Measurements from ENCODE around the gene KLRC3.
"Not testable (repeated sequence)": the region's sequence is repeated elsewhere in the genome, so short reads cannot be mapped to it uniquely, and the experiment has no call there.

Gene KLRC3

GRCh38 chr12:10368206-10369171 lies 51.9 kb downstream of the KLRC3 start:
- DNase-seq: no peak

- DNase-seq: not testable (repeated sequence)
Observed at GRCh38 chr12:10367714-10368113, 52.7 kb downstream of the KLRC3 start.

DNA sequence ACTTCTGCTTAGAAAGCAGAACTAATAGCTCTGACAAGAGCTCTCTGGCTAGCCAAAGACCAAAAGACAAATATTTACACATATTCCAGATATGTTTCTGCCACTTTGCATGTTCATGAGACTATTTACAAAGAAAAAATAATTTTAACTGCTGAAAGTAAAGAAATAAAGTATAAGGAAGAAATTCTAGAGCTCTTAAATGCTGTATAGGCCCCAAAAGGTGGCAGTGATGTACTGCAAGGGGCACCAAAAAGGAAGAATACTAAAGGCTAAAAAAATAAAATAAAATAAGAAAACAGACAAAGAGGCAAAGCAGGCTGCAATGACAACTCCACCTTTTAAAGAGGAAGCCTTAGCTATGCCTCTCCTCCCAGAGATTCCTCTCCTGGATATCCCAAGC lies 53.5 kb downstream of the KLRC3 start:
- DNase-seq: no peak

- no peak for DNase-seq
Observed at GRCh38 chr12:10365696-10366405, 54.5 kb downstream of the KLRC3 start.

- peak; percentile 79 for DNase-seq
Observed at GRCh38 chr12:10364815-10365622, 55.4 kb downstream of the KLRC3 start.

DNA sequence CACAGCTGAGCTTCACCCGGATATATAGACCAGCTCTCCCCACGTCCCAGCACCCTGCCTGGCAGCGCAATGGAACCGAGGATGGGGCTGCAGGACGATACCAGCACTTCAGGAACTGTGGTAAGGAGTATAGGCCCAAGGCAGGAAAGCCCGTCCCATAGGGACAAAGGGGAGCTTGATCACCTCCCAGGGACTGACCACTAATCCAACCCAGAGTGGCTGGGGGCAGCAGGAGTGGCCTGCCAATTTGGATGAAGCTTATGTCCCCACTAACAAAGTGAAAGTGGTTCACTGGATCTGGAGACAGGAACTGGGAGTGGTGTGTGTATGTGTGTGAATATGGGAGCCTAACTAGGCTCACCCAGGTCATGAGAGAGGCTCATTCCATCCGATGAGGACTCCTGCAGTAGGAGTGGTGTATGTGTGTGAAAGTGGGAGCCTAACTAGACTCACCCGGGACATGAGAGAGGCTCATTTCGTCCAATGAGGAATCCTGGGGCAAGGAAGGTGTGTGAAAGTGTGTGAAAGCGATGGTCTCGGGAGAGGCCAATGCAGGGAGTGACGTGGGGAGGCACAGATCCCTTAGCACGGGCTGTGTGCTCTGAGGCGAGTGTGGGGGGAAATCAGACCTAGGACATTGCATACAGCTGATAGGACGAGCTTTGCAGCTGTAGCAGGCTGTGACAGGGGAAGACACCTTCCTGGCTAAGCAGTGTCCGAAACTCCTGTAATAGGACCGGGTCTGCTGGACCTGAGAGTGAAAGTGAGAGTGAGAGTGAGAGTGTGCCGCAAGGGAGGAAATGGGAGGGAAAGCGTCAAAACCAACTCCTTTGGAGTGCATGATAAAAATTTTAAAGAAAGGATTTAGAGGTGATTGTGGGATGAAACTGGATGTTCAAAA lies 56.2 kb downstream of the KLRC3 start:
- DNase-seq: peak; percentile 67

DNA sequence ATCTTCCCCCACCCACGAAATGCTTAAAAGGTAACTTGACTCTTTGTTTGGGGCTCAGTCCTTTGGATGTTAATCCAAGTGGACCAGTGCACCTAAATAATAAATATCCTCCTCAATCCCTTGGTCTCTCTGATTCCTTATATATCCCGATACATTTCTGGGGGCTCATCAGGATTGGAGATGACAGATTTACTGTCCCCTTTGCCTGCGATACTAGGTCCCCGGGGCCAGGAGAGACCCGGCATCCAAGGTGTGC lies 56.8 kb downstream of the KLRC3 start:
- no peak for DNase-seq

DNA sequence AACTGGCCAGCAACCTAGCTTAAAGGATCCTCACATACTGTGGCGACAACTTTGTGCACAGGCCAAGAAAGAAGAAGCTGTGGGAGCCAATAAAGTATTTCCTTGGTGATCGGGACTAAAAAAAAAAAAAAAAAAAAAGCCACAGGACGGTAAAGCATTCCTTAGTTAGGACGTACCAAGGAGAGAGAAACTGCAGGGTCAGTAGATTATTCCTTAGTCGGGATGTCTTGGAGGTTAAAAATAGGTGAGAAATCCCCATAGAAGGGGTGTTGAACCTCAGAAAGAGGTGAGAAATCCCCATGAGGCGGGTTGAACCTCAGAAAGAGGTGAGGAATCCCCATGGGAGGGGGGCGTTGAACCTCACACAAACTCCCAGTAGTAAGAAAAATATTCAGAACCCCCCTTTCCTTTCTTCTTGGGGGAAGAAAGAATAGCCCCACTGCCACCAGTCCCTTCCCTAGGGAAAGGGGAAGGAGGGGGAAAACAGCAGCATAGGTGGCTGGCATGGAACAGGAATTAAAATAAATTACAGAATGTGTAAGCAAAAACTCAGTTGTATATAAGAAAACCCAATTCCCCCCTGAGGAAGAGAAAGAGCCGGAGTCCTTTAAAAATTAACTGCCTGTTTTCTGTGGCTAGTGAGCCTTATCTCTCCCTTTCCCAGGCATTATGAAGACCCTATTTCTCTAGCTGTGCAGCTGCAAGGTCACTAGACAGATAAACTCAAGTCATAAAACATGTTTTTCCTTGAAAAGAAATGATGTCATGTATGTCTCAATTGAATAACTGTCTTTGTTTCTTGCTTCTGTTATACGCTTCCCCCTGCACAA lies 57.4 kb downstream of the KLRC3 start:
- DNase-seq: no peak

GRCh38 chr12:10362325-10362724 lies 58.1 kb downstream of the KLRC3 start:
- no peak for DNase-seq

Measured in right forelimb (tissue), 1 donor.